Measurements from ENCODE around the gene ZYG11B.
"Not testable (repeated sequence)": the region's sequence is repeated elsewhere in the genome, so short reads cannot be mapped to it uniquely, and the experiment has no call there.

DNA sequence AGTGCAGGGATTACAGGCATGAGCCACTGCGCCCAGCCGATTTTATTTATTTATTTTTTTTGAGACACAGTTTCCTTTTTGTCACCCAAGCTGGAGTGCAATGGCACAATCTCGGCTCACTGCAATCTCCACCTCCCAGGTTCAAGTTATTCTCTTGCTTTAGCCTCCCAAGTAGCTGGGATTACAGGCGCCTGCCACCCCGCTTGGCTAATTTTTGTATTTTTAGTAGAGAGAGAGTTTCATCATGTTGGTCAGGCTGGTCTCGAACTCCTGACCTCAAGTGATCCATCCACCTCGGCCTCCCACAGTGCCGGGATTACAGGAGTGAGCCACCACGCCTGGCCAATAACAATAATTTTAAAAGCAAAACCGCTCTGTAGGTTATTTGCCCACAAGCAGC, 112.9 kb downstream of the ZYG11B start:
- TF ChIP-seq CTCF (IDR thresholded peaks at IDR 0.05); EZH2 (IDR thresholded peaks at IDR 0.05; ENCODE audit: borderline replicate concordance, insufficient read depth, low read depth, low read length, poor library complexity, severe bottlenecking): not testable (repeated sequence)
